Measurements from ENCODE around the gene GATAD2B. TPM values are rescaled to one million over a fixed set of nuclear protein-coding genes. Genes with fewer than 3 reads are reported as not detected.

The GATAD2B gene
- total and polyA plus RNA-seq, 2 experiments from 2014 or later = 5.4 to 11.7 TPM

DNA sequence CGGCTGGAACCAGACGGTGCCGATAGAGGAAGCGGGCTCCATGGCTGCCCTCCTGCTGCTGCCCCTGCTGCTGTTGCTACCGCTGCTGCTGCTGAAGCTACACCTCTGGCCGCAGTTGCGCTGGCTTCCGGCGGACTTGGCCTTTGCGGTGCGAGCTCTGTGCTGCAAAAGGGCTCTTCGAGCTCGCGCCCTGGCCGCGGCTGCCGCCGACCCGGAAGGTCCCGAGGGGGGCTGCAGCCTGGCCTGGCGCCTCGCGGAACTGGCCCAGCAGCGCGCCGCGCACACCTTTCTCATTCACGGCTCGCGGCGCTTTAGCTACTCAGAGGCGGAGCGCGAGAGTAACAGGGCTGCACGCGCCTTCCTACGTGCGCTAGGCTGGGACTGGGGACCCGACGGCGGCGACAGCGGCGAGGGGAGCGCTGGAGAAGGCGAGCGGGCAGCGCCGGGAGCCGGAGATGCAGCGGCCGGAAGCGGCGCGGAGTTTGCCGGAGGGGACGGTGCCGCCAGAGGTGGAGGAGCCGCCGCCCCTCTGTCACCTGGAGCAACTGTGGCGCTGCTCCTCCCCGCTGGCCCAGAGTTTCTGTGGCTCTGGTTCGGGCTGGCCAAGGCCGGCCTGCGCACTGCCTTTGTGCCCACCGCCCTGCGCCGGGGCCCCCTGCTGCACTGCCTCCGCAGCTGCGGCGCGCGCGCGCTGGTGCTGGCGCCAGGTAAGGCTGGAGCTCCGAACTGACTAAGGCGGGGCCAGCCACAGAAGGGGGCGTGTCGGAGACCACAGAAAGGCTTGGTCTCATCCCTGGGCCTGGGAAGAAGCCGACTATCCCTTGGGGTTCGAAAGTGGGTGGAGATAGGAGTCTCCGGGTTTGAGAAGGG is 147.1 kb downstream of the GATAD2B start:
- WGBS (ENCODE audit: low lambda C conversion rate, missing lambda C conversion rate) = under 1% methylated on average over 83 of the region's 83 CpGs
- Histone ChIP-seq H3K4me2 (peak overlapping the region; percentile 98), H2AFZ (peak overlapping the region; percentile 96), H3K9me3 (ENCODE audit: low read depth) (no peaks in the 10 kb centered on the region), H4K20me1 (ENCODE audit: insufficient read depth, poor library complexity, severe bottlenecking) (no peaks in the 10 kb centered on the region), H3K36me3 (replicated peaks; ENCODE audit: insufficient read depth, low read depth) (no peaks in the 10 kb centered on the region), H3K27ac (peak overlapping the region; percentile 94), H3K79me2 (peaks cover 12% of the 10 kb centered on the region), H3K4me1 (ENCODE audit: insufficient read depth) (peaks cover 20% of the 10 kb centered on the region), H3K9me2 (replicated peaks; ENCODE audit: insufficient read depth) (no peaks in the 10 kb centered on the region), H3K4me3 (peak overlapping the region; percentile 94), H3K27me3 (no peaks in the 10 kb centered on the region)
- peak; percentile 91 for DNase-seq (ENCODE audit: low spot score)
- TF ChIP-seq EZH2 (IDR thresholded peaks at IDR 0.05; ENCODE audit: borderline replicate concordance) (no peak), EZH2phosphoT487 (IDR thresholded peaks at IDR 0.05; ENCODE audit: low read depth, severe bottlenecking, unreplicated experiment) (no peak)
- TF ChIP-seq, protein P1, sequence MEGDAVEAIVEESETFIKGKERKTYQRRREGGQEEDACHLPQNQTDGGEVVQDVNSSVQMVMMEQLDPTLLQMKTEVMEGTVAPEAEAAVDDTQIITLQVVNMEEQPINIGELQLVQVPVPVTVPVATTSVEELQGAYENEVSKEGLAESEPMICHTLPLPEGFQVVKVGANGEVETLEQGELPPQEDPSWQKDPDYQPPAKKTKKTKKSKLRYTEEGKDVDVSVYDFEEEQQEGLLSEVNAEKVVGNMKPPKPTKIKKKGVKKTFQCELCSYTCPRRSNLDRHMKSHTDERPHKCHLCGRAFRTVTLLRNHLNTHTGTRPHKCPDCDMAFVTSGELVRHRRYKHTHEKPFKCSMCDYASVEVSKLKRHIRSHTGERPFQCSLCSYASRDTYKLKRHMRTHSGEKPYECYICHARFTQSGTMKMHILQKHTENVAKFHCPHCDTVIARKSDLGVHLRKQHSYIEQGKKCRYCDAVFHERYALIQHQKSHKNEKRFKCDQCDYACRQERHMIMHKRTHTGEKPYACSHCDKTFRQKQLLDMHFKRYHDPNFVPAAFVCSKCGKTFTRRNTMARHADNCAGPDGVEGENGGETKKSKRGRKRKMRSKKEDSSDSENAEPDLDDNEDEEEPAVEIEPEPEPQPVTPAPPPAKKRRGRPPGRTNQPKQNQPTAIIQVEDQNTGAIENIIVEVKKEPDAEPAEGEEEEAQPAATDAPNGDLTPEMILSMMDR (IDR thresholded peaks at IDR 0.05; ENCODE audit: poor library complexity) = no peak

DNA sequence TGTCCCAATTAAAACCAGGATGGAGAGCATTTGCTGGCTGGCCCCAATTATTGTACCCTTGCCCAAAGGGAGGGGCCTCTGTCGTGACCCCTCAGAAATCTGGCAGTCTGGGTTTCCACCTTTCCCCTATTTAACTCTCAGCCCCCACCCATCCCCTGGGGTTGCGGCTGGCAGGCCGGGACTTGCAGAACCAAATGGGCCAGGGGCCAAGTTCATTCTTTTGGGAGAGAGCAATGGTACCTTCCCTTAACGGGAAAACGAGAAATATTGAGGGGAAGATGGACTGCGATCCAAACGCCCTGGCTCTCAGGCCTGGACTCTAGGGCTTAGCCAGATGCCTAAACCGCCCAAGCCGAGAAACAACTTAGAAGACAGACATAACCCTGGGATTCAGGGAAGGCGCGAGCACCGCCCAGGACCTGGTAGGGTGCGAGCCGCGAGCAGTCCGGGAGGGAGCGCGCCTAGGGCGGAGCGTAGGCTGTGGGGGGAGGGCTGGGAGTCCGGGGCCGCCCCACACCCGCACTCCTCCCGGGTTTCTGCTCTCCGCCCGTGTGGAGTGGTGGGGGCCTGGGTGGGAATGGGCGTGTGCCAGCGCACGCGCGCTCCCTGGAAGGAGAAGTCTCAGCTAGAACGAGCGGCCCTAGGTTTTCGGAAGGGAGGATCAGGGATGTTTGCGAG is 147.9 kb downstream of the GATAD2B start, which contains the start of gene SLC27A3:
SLC27A3 (plus strand) TSS at position 628 of the 678 bp plus-strand sequence. CDS start 91 bp downstream, outside the sequence.
- peak; percentile 79 for DNase-seq (ENCODE audit: low spot score)
- Histone ChIP-seq H4K20me1 (ENCODE audit: insufficient read depth, poor library complexity, severe bottlenecking) (no peaks in the 10 kb centered on the region), H3K36me3 (replicated peaks; ENCODE audit: insufficient read depth, low read depth) (no peaks in the 10 kb centered on the region), H3K27me3 (no peaks in the 10 kb centered on the region), H3K9me2 (replicated peaks; ENCODE audit: insufficient read depth) (no peaks in the 10 kb centered on the region), H3K4me1 (ENCODE audit: insufficient read depth) (peaks cover 25% of the 10 kb centered on the region), H3K79me2 (peaks cover 12% of the 10 kb centered on the region), H3K4me2 (peak within 1 kb of the TSS; percentile 98), H3K9me3 (ENCODE audit: low read depth) (no peaks in the 10 kb centered on the region), H2AFZ (peak within 1 kb of the TSS; percentile 96), H3K4me3 (peak within 1 kb of the TSS; percentile 94), H3K27ac (peak within 1 kb of the TSS; percentile 94)
- TF ChIP-seq EZH2phosphoT487 (IDR thresholded peaks at IDR 0.05; ENCODE audit: low read depth, severe bottlenecking, unreplicated experiment) (no peak), EZH2 (IDR thresholded peaks at IDR 0.05; ENCODE audit: borderline replicate concordance) (no peak)
- TF ChIP-seq, protein P1 (IDR thresholded peaks at IDR 0.05; ENCODE audit: poor library complexity) = no peak
- WGBS (ENCODE audit: low lambda C conversion rate, missing lambda C conversion rate) = 10% methylated on average over 22 of the region's 35 CpGs

DNA sequence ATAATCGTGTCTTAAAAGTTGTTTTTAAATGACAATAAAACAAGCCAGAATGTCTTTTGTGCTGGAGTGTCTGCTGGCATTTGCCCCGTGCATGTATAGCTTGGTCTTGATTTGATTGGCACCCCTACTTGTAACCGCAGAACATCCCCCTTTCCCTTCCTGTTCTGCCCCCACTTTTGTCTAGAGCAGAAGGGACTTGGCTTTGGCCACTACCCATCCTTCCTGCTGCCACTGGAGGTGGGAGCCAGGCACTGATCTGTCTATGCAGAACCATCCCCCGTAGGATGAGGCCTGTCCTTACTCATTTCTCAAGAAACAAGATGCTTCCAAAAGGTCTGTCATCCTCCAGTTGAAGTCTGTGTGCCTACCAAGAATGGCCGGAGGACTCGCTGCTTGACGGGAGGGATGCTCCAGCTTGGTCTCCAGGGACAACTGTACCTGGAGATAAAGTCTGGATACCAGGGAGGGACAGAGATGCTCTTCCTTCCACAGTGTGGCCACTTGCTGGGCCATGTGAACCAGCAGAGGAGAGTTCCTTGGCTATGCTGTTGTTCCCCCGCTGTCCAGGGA is 148.7 kb downstream of the GATAD2B start:
- H3K36me3 ChIP-seq (replicated peaks; ENCODE audit: insufficient read depth, low read depth) = no peaks in the 10 kb centered on the region
- H3K9me2 ChIP-seq (replicated peaks; ENCODE audit: insufficient read depth) = no peaks in the 10 kb centered on the region
- no peaks in the 10 kb centered on the region for H4K20me1 ChIP-seq (ENCODE audit: insufficient read depth, poor library complexity, severe bottlenecking)
- no peak for DNase-seq (ENCODE audit: low spot score)
- H3K27me3 ChIP-seq = no peaks in the 10 kb centered on the region
- 89% methylated on average over 8 of the region's 8 CpGs for WGBS (ENCODE audit: low lambda C conversion rate, missing lambda C conversion rate)
- peaks cover 32% of the 10 kb centered on the region for H3K4me1 ChIP-seq (ENCODE audit: insufficient read depth)
- TF ChIP-seq EZH2phosphoT487 (IDR thresholded peaks at IDR 0.05; ENCODE audit: low read depth, severe bottlenecking, unreplicated experiment) (no peak), EZH2 (IDR thresholded peaks at IDR 0.05; ENCODE audit: borderline replicate concordance) (no peak)
- TF ChIP-seq, protein P1 (IDR thresholded peaks at IDR 0.05; ENCODE audit: poor library complexity) = no peak
- H3K9me3 ChIP-seq (ENCODE audit: low read depth) = no peaks in the 10 kb centered on the region
- no peak overlapping the region for H3K4me3 ChIP-seq
- no peak overlapping the region for H2AFZ ChIP-seq
- H3K4me2 ChIP-seq = no peak overlapping the region
- H3K27ac ChIP-seq = peak overlapping the region; percentile 94
- H3K79me2 ChIP-seq = peaks cover 12% of the 10 kb centered on the region

Data from hepatocyte (in vitro differentiated cells).